Stimulated activated CD4-positive, alpha-beta T cell treated with anti-CD3 and anti-CD28 coated beads, Interleukin-15, amount 100 ng/mL, for 48 hours (primary cell): Measurements from ENCODE around the gene KNSTRN.

Experiments used
- DNase-seq, 2 donors: peaks; one replicate each; pipeline ENCODE4 v3.0.0-alpha.2; 2020; ENCODE audit warnings: low read depth in 2 of 2

Gene KNSTRN, protein sequence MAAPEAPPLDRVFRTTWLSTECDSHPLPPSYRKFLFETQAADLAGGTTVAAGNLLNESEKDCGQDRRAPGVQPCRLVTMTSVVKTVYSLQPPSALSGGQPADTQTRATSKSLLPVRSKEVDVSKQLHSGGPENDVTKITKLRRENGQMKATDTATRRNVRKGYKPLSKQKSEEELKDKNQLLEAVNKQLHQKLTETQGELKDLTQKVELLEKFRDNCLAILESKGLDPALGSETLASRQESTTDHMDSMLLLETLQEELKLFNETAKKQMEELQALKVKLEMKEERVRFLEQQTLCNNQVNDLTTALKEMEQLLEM

GRCh38 chr15:40382580-40383456, at the start of gene KNSTRN:
KNSTRN (plus strand) TSS chr15:40382721; CDS start chr15:40382836, 115 bp downstream.
- DNase-seq: peak; percentile 90 to 95

DNA sequence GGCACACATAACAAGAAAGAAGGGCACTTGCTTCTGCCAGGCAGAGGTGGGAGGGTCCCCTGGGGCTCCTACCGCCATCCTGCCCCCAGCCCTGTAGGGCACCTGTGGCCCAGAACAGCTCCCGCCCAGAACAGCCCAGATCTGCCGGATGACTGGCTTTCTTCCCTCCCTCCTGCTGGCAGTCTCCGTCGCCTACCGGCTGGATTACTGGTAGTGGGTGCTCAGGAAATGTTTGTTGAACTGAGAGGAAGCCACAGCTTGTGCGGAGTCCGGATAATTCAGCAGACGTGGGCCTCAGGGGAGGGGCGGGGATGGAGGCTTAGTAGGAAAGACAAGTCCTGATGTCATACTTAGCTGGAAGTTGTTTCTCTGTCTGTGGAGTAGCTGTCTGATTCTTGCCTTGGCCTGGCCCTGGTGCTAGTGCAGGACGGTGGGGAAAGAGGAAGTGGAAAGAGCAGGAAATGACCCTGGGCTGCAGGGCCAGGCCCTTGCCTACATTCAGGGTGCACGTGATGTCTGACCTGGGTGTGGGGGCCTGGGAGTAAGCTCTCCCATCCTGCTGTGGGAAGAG, 48.5 kb upstream of the KNSTRN start:
- DNase-seq: no peak

GRCh38 chr15:40334541-40334940, 48.0 kb upstream of the KNSTRN start:
- no peak for DNase-seq

DNA sequence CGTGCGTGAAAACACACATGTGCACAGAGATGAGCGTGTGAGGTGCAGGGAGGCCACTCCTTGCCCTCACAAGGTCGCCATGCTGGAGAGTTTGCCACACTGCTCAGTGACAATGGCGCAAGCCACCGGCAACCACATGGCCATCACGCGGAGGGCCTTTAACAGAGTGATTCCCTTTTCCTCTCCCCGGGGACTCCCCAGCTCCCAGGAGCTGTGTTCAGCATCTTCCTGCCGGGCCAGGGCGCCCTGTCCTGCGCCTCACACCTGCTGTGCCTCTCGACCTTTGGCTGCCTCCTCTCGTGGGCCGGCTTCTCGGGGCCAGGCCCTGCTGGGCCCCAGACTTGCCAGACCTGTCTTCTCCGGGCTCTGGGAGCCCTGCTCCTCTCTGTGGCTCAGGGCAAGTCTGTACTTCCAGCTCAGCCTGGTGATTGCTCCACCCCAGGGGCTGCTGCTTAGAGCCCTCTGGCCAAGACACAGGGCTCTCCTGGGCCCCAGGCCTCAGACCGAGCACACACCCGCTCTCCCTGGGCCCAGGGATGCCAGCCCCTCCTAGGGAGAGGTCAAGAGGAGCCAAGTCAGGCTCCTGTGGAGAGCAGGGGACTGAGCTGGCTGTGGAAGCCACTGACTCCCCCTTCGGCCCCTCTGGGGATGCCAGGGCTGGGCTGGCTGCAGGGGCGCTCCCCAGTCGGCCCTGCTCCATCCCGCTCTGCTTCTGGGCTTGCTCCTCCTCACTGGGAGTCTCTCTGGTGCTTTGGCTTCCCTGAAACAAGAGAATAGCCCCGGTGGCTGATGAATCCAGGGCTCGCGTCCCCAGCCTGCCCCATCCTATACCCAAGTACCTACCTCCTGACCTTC, 47.4 kb upstream of the KNSTRN start:
- no peak for DNase-seq

GRCh38 chr15:40335938-40336743, 46.4 kb upstream of the KNSTRN start:
- DNase-seq: no peak

DNA sequence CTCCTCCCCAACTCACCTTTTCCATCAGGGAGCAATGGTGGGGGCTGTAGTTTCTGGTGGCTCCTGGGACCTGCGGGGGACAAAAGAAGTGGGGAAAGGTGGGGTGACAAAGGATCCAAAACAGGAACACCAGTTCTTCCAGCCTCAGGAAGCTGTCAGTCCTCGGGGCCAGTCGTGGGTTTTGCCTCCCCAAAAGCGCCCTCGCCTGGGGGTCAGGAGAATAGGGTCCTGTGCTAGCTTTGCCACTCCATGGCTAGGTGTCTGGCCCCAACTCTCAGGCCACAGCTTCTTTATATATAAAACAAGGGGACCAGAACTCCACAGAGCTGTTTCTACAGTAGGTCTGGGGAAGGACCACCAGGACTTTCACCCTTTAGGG, 45.8 kb upstream of the KNSTRN start:
- DNase-seq: no peak

DNA sequence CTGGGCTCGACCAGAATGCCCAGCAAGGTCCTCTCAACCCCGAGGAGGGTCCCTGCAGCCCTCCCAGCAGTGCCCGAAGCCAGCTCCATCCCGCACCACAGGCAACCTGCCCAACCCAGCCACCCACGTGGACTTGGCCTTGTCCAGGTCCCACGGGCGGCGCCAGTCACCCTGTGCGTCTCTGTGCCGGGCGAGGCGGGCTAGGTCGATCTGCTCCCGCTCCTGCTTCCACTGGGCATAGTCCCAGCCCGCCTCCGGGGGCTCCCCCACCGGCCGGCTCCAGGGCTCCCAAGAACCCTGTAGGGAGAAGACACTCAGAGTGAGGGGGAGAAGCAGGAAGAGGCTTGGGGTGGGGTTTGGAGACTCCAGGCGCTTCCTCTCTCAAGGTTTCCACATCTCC, 44.9 kb upstream of the KNSTRN start:
- no peak for DNase-seq

GRCh38 chr15:40338041-40338657, 44.4 kb upstream of the KNSTRN start:
- DNase-seq: peak; percentile 59 to 79

DNA sequence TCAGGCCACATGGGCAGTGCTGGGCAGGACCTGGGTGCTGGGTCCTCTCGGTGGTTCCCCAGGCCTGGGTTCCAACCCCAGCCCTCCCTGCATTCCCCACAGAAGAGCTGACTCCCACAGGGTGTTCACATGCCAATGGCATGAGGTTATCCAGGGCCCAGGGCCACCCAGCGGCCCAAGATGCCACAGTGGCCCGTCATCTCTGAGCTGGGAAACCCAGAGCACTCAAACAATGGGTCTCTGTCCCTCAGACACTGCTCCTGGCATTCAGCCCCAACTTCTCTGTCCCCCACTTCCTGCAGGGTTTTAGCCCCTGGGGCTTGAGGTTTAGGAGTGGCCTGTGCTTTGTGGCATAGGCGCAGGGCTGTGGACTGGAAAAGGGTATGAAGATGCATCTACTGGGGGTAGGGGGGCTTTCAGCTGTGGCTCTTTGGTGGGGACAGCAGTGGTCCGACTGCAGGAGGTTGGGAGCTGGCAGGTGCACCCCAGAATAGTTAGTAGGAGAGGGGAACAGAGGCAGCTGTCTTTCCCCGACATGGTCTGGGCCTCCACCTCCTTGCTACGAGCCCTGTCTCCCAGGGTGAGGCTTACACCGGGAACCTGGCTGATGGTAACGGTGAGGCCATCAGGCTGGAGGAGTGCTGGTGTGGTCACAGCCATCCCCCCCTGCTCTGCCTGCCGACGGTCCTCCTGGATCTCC, 43.5 kb upstream of the KNSTRN start:
- no peak for DNase-seq

DNA sequence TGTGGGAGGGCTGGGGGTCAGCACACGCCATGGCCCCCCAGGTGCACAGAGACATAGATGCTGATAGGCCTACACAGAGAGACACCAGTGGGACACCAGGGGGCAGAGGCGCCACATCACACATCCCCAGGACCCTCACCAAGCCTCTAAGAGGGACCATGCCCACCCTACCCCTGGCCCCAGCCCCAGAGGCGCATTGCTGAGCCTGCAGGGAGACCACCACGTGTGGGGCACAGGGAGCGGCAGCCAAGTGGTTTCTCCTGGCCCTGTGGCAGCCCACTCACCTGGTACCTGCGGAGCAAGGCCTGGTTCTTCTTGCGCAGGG, 42.9 kb upstream of the KNSTRN start:
- DNase-seq: no peak

DNA sequence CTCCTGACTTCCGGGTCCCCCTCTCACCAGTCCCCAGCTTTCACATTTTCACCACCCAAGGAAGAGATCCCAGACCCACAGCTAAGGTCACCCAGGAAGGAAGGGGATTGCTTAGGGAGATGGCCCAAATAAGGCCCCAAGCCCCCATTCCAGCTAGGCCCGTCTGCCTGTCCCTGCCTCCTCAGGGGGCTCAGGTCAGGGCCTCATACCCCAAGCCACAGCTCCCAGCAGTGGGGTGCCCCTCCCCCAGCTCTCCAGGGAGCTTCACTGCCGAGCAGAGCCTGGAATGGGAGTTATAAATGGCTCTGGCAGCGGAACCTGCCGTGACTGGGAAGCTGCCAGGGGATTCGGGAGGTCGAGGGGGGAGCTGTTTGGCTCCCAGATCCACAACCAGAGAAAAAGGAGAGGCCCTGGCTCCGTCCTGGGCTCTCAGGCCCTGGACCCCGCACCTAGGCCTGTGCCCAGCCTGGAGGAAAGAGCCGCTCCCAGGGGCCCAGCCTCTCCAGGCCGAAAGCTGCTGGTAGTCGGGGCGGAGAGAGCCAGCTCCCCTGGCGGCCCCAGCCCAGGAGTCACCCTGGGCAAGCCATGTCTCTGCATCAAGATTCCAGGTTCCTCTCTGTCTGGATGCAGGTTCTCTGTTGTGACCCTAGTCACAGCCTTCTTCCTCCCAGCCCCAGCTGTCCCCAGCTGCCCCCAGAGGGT, 42.3 kb upstream of the KNSTRN start:
- no peak for DNase-seq

DNA sequence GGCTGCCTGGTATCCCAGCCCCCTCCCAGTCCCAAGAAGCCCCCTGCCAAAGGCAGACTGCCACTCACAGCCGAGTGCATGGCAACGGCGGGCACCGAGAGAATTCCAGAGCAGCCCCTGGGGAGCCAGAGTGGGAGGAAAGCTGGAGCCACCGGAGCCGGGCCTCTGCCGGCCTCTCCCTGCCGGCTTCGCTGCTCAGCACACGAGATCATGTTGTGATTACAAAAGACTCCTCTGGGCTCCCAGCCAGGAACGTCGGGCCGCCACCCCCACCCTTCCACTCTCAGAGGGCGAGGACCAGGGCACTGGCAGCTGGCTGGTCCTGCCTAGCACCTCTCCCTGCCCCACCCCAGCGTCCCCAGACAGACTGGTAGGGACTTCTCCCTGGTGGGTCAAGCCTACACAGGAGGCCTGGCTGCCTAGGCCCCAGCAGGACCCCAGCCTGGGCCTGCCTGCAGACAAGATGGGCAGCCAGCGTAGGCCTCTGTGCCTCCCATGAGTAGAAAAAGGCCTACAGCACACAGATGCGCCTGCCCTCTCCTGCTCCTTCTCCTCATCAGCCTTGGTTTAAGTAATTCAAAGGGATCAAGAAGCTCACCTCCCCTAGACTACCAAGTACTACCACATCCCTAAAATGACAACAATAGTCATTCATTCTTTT, 41.7 kb upstream of the KNSTRN start, which contains the start of gene CCDC9B:
Gene CCDC9B, minus strand, starts transcription at position 200 of the 661 bp plus-strand sequence. Its CDS starts 120 bp downstream, at position 80.
- DNase-seq: no peak

- no peak for DNase-seq
Observed at GRCh38 chr15:40342416-40343320, 39.9 kb upstream of the KNSTRN start.

- no peak for DNase-seq
Observed at GRCh38 chr15:40343512-40343911, 39.0 kb upstream of the KNSTRN start.

GRCh38 chr15:40344217-40344616, 38.3 kb upstream of the KNSTRN start:
- DNase-seq: no peak

DNA sequence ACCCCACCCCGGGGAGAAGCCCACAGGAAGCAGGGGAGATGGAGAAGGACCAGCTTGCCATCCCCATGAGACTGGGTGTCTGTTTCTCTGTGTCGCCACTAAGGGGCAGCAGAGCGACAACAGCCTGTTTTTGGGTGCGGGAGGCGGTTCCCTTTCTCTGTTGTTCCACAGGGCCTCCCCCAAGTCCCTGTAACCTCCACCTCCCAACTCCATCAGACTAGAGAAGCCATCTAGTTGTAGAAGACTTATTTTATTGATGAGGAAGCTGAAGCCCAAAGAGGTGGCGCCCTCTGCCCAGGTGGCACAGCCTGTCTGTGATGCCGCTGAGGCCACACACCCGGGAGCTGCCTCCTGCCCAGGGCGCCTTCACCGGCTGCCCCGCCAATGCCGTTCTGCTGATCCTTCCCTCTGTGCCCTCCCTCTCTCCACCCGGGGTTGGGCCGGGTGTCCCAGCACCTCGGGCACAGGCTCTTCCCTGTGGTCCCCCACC, 37.8 kb upstream of the KNSTRN start:
- DNase-seq: peak in 1 of 2 donors; percentile 53

DNA sequence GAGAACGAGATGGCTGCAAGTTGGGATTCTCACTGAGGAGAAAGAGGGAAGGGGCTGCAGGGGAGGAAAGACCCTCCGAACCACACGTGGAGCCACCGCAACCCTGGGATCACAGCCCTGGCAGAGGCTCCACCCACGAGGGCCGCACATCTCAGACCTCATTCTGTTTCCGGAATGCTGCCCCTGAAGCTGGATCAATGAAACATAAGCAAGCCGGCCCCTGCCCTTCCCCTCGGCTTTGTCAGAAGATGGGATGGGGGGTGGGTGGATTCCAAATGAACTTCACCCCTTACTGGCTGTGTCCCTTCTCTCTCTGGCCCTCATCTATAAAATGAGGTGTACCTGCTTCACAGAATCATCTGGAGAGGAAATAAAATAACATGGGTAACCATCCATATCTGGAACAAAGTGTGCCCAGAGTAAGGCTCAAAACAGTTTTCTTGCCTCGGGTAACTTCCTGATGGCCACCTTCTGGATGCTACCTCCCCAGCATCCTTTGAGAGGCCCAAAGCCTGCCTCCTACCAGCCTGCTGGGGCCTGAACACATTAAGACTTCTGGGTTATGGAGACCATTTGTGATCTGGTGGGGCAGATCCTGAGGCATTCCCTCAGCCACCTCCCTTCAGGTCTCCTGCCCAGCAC, 37.2 kb upstream of the KNSTRN start:
- DNase-seq: no peak
